H9 (cell line): ENCODE results near the gene FAM98C. TPM values are rescaled to one million over a fixed set of nuclear protein-coding genes. Genes with fewer than 3 reads are reported as not detected.

Experiments
- DNase-seq: peaks from one replicate; pipeline ENCODE4 v3.0.0-alpha.2; 2017
- H2AFZ ChIP-seq: one replicate; pipeline ENCODE4 v1.6.1; 2013; ENCODE audit warnings: mild to moderate bottlenecking, low read length, control low read depth, moderate library complexity
- H2AK5ac ChIP-seq: 2 replicates; pipeline ENCODE4 v1.6.1; 2013; ENCODE audit warnings: low read length, control low read depth, mixed read lengths; ENCODE audit not compliant: insufficient read length
- H2BK120ac ChIP-seq: one replicate; pipeline ENCODE4 v1.6.1; 2013; ENCODE audit warnings: low read depth, mild to moderate bottlenecking, low read length, control low read depth, inconsistent platforms; ENCODE audit not compliant: poor library complexity, severe bottlenecking
- H2BK12ac ChIP-seq: 2 replicates; pipeline ENCODE4 v1.6.1; 2013; ENCODE audit warnings: low read length, control low read depth, mixed read lengths, low read depth; ENCODE audit not compliant: insufficient read length
- H2BK15ac ChIP-seq: 2 replicates; pipeline ENCODE4 v1.6.1; 2013; ENCODE audit warnings: low read depth, low read length, control low read depth
- H2BK20ac ChIP-seq: one replicate; pipeline ENCODE4 v1.6.1; 2013; ENCODE audit warnings: low read depth, mild to moderate bottlenecking, low read length, control low read depth, inconsistent platforms; ENCODE audit not compliant: poor library complexity, severe bottlenecking
- H2BK5ac ChIP-seq: 2 replicates; pipeline ENCODE4 v1.6.1; 2013; ENCODE audit warnings: low read length, control low read depth, mixed read lengths; ENCODE audit not compliant: insufficient read length
- H3K14ac ChIP-seq: 2 replicates; pipeline ENCODE4 v1.6.1; 2013; ENCODE audit warnings: low read length, control low read depth; ENCODE audit not compliant: insufficient read depth
- H3K18ac ChIP-seq: 2 replicates; pipeline ENCODE4 v1.6.1; 2013; ENCODE audit warnings: low read depth, mild to moderate bottlenecking, mixed read lengths, low read length, control low read depth; ENCODE audit not compliant: insufficient read length
- H3K23ac ChIP-seq: 2 replicates; pipeline ENCODE4 v1.6.1; 2013; ENCODE audit warnings: low read length, control low read depth, mixed read lengths, low read depth; ENCODE audit not compliant: insufficient read length
- H3K23me2 ChIP-seq: 2 replicates; pipeline ENCODE4 v1.6.1; 2013; ENCODE audit warnings: low read depth, mild to moderate bottlenecking, mixed read lengths, low read length, control low read depth; ENCODE audit not compliant: insufficient read length, poor library complexity, severe bottlenecking
- H3K27ac ChIP-seq: 2 replicates; pipeline ENCODE4 v1.5.1; 2013; ENCODE audit warnings: low read length, control low read depth, mixed read lengths, low read depth; ENCODE audit not compliant: insufficient read length
- H3K27me3 ChIP-seq: 2 replicates; pipeline ENCODE4 v1.6.1; 2013; ENCODE audit warnings: low read length, control low read depth, inconsistent platforms; ENCODE audit not compliant: insufficient read depth
- H3K4ac ChIP-seq: 2 replicates; pipeline ENCODE4 v1.6.1; 2013; ENCODE audit warnings: low read depth, mild to moderate bottlenecking, control low read depth, inconsistent platforms, low read length, moderate library complexity
- H3K4me1 ChIP-seq: 2 replicates; pipeline ENCODE4 v1.6.1; 2013; ENCODE audit warnings: low read length, control low read depth, inconsistent platforms; ENCODE audit not compliant: insufficient read depth
- H3K4me2 ChIP-seq: 2 replicates; pipeline ENCODE4 v1.6.1; 2013; ENCODE audit warnings: low read length, control low read depth, mixed read lengths; ENCODE audit not compliant: insufficient read length, insufficient read depth
- H3K56ac ChIP-seq: 2 replicates; pipeline ENCODE4 v1.6.1; 2013; ENCODE audit warnings: low read depth, mild to moderate bottlenecking, mixed read lengths, low read length, control low read depth; ENCODE audit not compliant: insufficient read length
- H3K79me1 ChIP-seq: 2 replicates; pipeline ENCODE4 v1.6.1; 2013; ENCODE audit warnings: low read depth, mild to moderate bottlenecking, moderate library complexity, low read length, control low read depth, inconsistent platforms; ENCODE audit not compliant: insufficient read depth, poor library complexity, severe bottlenecking
- H3K79me2 ChIP-seq: 2 replicates; pipeline ENCODE4 v1.6.1; 2013; ENCODE audit warnings: low read length, control low read depth, inconsistent platforms; ENCODE audit not compliant: insufficient read depth
- H3K9ac ChIP-seq: 2 replicates; pipeline ENCODE4 v1.6.1; 2013; ENCODE audit warnings: low read length, control low read depth, mixed read lengths; ENCODE audit not compliant: insufficient read length; ENCODE audit errors: extremely low read depth
- H3K9me3 ChIP-seq: one replicate; pipeline ENCODE4 v1.6.1; 2013; ENCODE audit warnings: low read depth, low read length, inconsistent platforms; ENCODE audit not compliant: control insufficient read depth
- H3T11ph ChIP-seq: one replicate; pipeline ENCODE4 v1.6.1; 2013; ENCODE audit warnings: mild to moderate bottlenecking, low read length, control low read depth, inconsistent platforms
- H4K20me1 ChIP-seq: one replicate; pipeline ENCODE4 v1.6.1; 2013; ENCODE audit not compliant: control insufficient read depth, insufficient read length, insufficient read depth
- H4K5ac ChIP-seq: 2 replicates; pipeline ENCODE4 v1.6.1; 2013; ENCODE audit warnings: low read depth, mild to moderate bottlenecking, mixed read lengths, low read length, control low read depth; ENCODE audit not compliant: insufficient read length
- H4K8ac ChIP-seq: replicated peaks from 2 replicates; pipeline ENCODE4 v1.6.1; 2013; ENCODE audit warnings: low read length, control low read depth, mixed read lengths, low read depth; ENCODE audit not compliant: insufficient read length
- H4K91ac ChIP-seq: 2 replicates; pipeline ENCODE4 v1.6.1; 2013; ENCODE audit warnings: low read depth, mild to moderate bottlenecking, moderate library complexity, mixed read lengths, low read length, control low read depth; ENCODE audit not compliant: insufficient read length
- H3K27ac Mint-ChIP-seq, 3 experiments: 2 replicates in 2 of 3; 3 replicates in 1 of 3; pipeline ENCODE4 v1.8.0; 2020 to 2021; ENCODE audit warnings: mixed read lengths in 3 of 3, mild to moderate bottlenecking in 1 of 3, moderate library complexity in 1 of 3
- H3K27me3 Mint-ChIP-seq: 2 replicates; pipeline ENCODE4 v1.8.0; 2021; ENCODE audit warnings: low read depth, mild to moderate bottlenecking, moderate library complexity, mixed read lengths
- H3K36me3 Mint-ChIP-seq, 3 experiments: 2 replicates in 2 of 3; 3 replicates in 1 of 3; pipeline ENCODE4 v1.8.0; 2020 to 2021; ENCODE audit warnings: low read depth in 3 of 3, mixed read lengths in 3 of 3; ENCODE audit not compliant: insufficient read depth in 1 of 3
- H3K4me1 Mint-ChIP-seq, 2 experiments: 2 replicates each; pipeline ENCODE4 v1.8.0; 2020; ENCODE audit warnings: mixed read lengths in 2 of 2
- H3K4me3 Mint-ChIP-seq, 2 experiments: 2 replicates in 1 of 2; 3 replicates in 1 of 2; pipeline ENCODE4 v1.8.0; 2020 to 2021; ENCODE audit warnings: mild to moderate bottlenecking in 2 of 2, mixed read lengths in 2 of 2, moderate library complexity in 1 of 2
- H3K9me3 Mint-ChIP-seq, 2 experiments: 2 replicates in 1 of 2; 3 replicates in 1 of 2; pipeline ENCODE4 v1.8.0; 2020; ENCODE audit warnings: mild to moderate bottlenecking in 2 of 2, mixed read lengths in 2 of 2, moderate library complexity in 1 of 2
- CTCF ChIP-seq: fragments of 200-600 bp; sonication (generic); conservative IDR thresholded peaks from 3 replicates; pipeline ENCODE4 v1.8.0; 2021; ENCODE audit warnings: antibody characterized with exemption, mild to moderate bottlenecking
- WGBS: extraction: QIAGEN DNeasy Blood & Tissue Kit; methylation state at CpG from one replicate; pipeline ENCODE4 v1.1.7; 2013; ENCODE audit warnings: missing lambda C conversion rate, low lambda C conversion rate, mixed read lengths; ENCODE audit not compliant: insufficient read length; ENCODE audit errors: extremely low coverage; 5-methylcytosine and 5-hydroxymethylcytosine counted together
- total RNA-seq: library from RNA; stranded (reverse); gene quantifications from 2 replicates; pipeline ENCODE4 v1.2.1, GENCODE V29; 2021

FAM98C gene
- total RNA-seq, 1 experiment from 2014 or later, result 16.4 TPM

DNA sequence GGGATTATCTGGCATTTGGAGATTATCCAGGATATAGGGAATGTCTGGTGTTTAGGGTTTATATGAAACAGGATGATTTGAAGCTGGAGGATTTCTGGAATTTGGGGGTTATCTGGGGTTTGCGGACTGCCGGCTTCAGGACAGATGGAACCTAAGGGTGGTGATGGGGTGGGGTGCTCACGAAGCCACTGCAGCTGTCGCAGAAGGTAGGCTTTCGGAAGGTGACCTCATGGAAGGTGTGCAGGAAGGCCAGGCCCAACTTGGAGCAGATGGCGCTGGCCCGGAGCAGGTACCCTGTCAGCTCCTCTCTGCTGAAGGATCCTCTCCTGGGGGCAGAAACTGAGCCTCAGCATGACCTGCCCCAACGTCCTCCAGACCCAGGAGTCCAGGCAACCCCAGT lies 9.6 kb downstream of the FAM98C start:
- no peak overlapping the region for H3K4ac ChIP-seq
- no peak overlapping the region for H3K18ac ChIP-seq
- Mint-ChIP-seq H3K4me3 (no peak overlapping the region), H3K27me3 (peaks cover 5% of the 10 kb centered on the region), H3K27ac (no peak overlapping the region), H3K36me3 (peaks cover 3 to 5% (median 4%) of the 10 kb centered on the region in 3 experiments; a peak in 4 of 7 replicates), H3K4me1 (peaks cover 6 to 9% of the 10 kb centered on the region in 2 experiments), H3K9me3 (no peaks in the 10 kb centered on the region)
- no CpG with 5 or more reads among the region's 8 CpGs for WGBS
- H3K9me3 ChIP-seq, result no peaks in the 10 kb centered on the region
- no peak overlapping the region for H4K5ac ChIP-seq
- no peaks in the 10 kb centered on the region for H3K79me1 ChIP-seq
- no peaks in the 10 kb centered on the region for H3K79me2 ChIP-seq
- H3K23me2 ChIP-seq, result peaks cover 3% of the 10 kb centered on the region
- H3K56ac ChIP-seq, result no peak overlapping the region
- H2BK5ac ChIP-seq, result no peak overlapping the region
- H3K4me2 ChIP-seq, result no peak overlapping the region
- no peak overlapping the region for H2AFZ ChIP-seq
- H3K9ac ChIP-seq, result no peak overlapping the region
- H4K20me1 ChIP-seq, result no peaks in the 10 kb centered on the region
- no peak overlapping the region for H2BK20ac ChIP-seq
- H2AK5ac ChIP-seq, result no peak overlapping the region
- H3K23ac ChIP-seq, result no peak overlapping the region
- no peak for TF ChIP-seq CTCF
- no peak overlapping the region for H4K91ac ChIP-seq
- H2BK15ac ChIP-seq, result no peak overlapping the region
- H2BK12ac ChIP-seq, result no peak overlapping the region
- DNase-seq, result no peak
- H4K8ac ChIP-seq, result no peak overlapping the region
- no peak overlapping the region for H3T11ph ChIP-seq
- H3K27ac ChIP-seq, result no peak overlapping the region
- H3K4me1 ChIP-seq, result no peaks in the 10 kb centered on the region
- H3K27me3 ChIP-seq, result no peaks in the 10 kb centered on the region
- H2BK120ac ChIP-seq, result no peak overlapping the region
- no peak overlapping the region for H3K14ac ChIP-seq
